ENCODE data around the gene KYAT1. TPM values are rescaled to one million over a fixed set of nuclear protein-coding genes. Genes with fewer than 3 reads are reported as not detected.
"Not testable (repeated sequence)": the region's sequence is repeated elsewhere in the genome, so short reads cannot be mapped to it uniquely, and the experiment has no call there.

KYAT1 gene
- total RNA-seq, 4 donors from 2014 or later, result 4.0 to 9.4 (median 5.7) TPM

DNA sequence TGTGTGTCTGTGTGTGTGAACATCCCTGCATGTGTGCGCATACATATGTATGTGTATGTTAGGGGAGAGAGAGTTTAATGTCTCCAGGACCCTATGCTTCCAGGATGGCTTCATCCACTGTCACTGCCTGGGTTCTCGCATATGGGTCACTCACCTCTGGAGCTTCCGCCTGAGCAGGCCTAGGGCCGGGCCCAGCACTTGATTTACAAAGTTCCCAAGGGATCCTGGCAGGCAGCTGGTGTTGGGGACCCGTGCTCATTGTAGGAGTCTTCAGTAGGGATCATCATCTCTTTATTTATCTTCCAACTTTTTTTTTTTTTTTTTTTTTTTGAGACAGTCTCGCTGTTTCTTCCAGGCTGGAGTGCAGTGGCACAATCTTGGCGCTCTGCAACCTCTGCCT lies 81.7 kb downstream of the KYAT1 start:
- WGBS, 2 donors, result 94% methylated on average over 7 of the region's 7 CpGs
- no peaks in the 10 kb centered on the region for H3K27me3 ChIP-seq
- H3K4me3 ChIP-seq, result no peak overlapping the region
- H3K27ac ChIP-seq, result no peak overlapping the region
- intact Hi-C loops (cut with DNase I), result no loop called here
- no peaks in the 10 kb centered on the region for H3K9me3 ChIP-seq
- TF ChIP-seq POLR2A (IDR thresholded peaks at IDR 0.05), result no peak
- TF ChIP-seq, protein P1, sequence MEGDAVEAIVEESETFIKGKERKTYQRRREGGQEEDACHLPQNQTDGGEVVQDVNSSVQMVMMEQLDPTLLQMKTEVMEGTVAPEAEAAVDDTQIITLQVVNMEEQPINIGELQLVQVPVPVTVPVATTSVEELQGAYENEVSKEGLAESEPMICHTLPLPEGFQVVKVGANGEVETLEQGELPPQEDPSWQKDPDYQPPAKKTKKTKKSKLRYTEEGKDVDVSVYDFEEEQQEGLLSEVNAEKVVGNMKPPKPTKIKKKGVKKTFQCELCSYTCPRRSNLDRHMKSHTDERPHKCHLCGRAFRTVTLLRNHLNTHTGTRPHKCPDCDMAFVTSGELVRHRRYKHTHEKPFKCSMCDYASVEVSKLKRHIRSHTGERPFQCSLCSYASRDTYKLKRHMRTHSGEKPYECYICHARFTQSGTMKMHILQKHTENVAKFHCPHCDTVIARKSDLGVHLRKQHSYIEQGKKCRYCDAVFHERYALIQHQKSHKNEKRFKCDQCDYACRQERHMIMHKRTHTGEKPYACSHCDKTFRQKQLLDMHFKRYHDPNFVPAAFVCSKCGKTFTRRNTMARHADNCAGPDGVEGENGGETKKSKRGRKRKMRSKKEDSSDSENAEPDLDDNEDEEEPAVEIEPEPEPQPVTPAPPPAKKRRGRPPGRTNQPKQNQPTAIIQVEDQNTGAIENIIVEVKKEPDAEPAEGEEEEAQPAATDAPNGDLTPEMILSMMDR (IDR thresholded peaks at IDR 0.05), result no peak
- H3K4me1 ChIP-seq, result no peaks in the 10 kb centered on the region
- peaks cover 19 to 98% (median 54%) of the 10 kb centered on the region in 3 donors for H3K36me3 ChIP-seq
- no peak for DNase-seq

DNA sequence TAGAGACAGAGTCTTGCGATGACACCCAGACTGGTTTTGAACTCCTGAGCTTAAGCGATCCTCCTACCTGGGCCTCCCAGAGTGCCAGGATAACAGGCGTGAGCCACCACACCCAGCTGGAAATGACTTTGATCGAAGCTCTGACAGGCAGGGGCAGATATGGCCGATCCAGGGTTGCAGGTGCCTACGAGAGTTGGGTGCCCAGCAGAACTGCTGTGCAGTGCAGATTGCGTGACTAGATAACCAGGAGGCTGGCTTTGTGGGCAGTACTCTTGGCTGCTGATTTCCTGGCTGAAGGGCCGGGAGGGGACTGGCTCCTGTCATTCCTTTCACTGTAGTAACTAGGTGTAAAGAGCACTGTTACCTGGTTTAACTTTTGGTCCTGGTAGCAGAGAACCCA lies 82.9 kb downstream of the KYAT1 start:
- Histone ChIP-seq H3K36me3 (peaks cover 19 to 98% (median 55%) of the 10 kb centered on the region in 3 donors), H3K4me1 (no peaks in the 10 kb centered on the region), H3K4me3 (no peak overlapping the region), H3K27me3 (no peaks in the 10 kb centered on the region), H3K9me3 (no peaks in the 10 kb centered on the region), H3K27ac (no peak overlapping the region)
- intact Hi-C loops (cut with DNase I), result no loop called here
- no peak for DNase-seq
- TF ChIP-seq POLR2A (IDR thresholded peaks at IDR 0.05), result no peak
- TF ChIP-seq, protein P1 (IDR thresholded peaks at IDR 0.05), result no peak
- 72 to 87% methylated on average over 4 to 6 of the region's 8 CpGs for WGBS, 2 donors

DNA sequence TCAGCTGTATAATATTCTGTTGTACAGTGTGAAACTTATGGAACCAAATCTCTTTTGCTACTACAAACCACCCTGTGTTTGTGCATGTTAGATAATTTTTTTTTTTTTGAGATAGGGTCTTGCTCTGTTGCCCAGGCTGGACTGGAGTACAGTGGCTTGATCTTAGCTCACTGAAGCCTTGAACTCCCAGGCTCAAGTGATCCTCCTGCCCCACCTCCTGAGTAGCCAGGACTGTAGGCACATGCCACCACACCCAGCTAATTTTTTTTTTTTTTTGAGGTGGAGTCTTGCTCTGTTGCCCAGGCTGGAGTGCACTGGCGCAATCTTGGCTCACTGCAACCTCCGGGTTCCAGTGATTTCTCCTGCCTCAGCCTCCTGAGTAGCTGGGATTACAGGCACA lies 86.8 kb downstream of the KYAT1 start:
- H3K9me3 ChIP-seq; H3K27ac ChIP-seq; intact Hi-C loops (cut with DNase I); H3K4me1 ChIP-seq; H3K4me3 ChIP-seq; DNase-seq; H3K27me3 ChIP-seq: not testable (repeated sequence)
- WGBS, 2 donors, result 39 to 43% methylated on average over 2 of the region's 2 CpGs
- peaks cover 36 to 98% (median 58%) of the 10 kb centered on the region in 3 donors for H3K36me3 ChIP-seq

DNA sequence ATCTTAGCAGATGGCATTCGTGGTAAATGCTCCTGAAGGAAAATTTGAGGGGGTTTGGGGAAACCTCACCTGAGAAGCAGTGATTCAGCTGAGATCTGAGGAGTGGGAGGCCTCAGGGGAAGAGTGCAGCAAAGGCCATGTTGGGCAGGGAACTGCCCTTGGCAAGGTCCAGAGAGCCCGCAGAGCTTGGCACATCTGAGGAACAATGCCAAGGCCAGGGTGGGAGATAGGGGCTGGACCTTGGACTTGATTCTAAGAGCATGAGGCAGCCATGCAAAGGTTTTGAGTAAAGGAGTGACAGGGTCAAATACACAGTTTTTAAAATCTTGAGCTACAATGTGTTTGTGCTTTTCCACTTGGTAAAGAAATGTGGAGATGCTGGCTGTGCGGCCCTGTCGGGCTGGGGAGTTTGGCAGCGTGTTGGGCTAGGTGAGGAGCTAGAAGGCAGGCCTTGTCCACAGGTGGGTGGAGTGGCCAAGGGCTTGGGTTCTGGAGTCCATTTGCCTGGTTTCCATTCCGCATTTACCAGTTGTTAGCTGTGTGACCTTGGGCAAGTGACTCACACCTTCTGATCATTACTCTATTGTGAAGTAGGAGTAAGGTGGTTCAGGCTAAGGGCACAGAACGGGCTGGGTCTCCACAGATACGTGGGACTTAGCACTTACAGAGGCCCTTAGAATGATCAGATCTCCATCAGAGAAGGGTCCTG lies 88.6 kb downstream of the KYAT1 start:
- WGBS, 2 donors, result 78 to 79% methylated on average over 7 to 8 of the region's 8 CpGs
- TF ChIP-seq, protein P1 (IDR thresholded peaks at IDR 0.05), result no peak
- TF ChIP-seq POLR2A (IDR thresholded peaks at IDR 0.05), result no peak
- DNase-seq, result no peak
- Histone ChIP-seq H3K27me3 (no peaks in the 10 kb centered on the region), H3K27ac (no peak overlapping the region), H3K36me3 (peaks cover 27 to 87% (median 39%) of the 10 kb centered on the region in 3 donors), H3K4me3 (no peak overlapping the region), H3K9me3 (no peaks in the 10 kb centered on the region), H3K4me1 (peaks cover 4 to 9% (median 4%) of the 10 kb centered on the region in 3 donors)
- intact Hi-C loops (cut with DNase I), result no loop called here

DNA sequence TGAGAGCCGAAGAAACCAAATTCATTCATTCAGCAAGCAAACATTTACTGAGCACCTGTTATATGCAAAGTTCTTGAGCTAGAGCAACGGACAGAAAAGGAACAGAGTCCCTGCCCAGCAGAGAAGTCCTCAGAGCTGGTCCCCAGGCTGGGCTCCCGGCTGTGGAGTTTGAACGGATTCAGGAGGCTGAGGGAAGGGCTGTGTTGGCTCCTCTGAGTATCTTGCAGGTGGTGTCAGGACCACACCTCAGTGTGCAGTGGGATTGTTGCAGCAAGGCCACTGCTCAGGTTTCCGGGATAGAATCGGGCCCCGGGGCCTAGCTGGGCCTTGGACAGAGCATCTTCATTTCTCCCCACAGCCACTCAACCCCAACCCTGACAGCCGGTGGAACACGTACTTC lies 89.6 kb downstream of the KYAT1 start:
- Histone ChIP-seq H3K9me3 (no peaks in the 10 kb centered on the region), H3K36me3 (peaks cover 19 to 77% (median 29%) of the 10 kb centered on the region in 3 donors), H3K27me3 (no peaks in the 10 kb centered on the region), H3K4me3 (no peak overlapping the region), H3K4me1 (peaks cover 9 to 17% (median 9%) of the 10 kb centered on the region in 3 donors), H3K27ac (no peak overlapping the region)
- intact Hi-C loops (cut with DNase I), result no loop called here
- no peak for DNase-seq
- no peak for TF ChIP-seq POLR2A (IDR thresholded peaks at IDR 0.05)
- TF ChIP-seq, protein P1 (IDR thresholded peaks at IDR 0.05), result no peak
- WGBS, 2 donors, result 82% methylated on average over 5 of the region's 9 CpGs; no CpG with 5 or more reads in 1 of the 2 donors
